Activated CD4-positive, alpha-beta T cell treated with anti-CD3 and anti-CD28 coated beads, Interleukin-2, amount 10 ng/mL, durations not matched to agents 7 days and 5 days (primary cell): ENCODE measurements around the gene RPL9. TPM values are rescaled to one million over a fixed set of nuclear protein-coding genes. Genes with fewer than 3 reads are reported as not detected.

ENCODE experiments used
- CTCF ChIA-PET: fragments of 350-600 bp; sonication (Branson Sonifier 250); formaldehyde crosslinking; loops from one replicate; lab custom pipeline; 2021; ENCODE audit warnings: antibody characterized with exemption; lab: Charles Lee
- POLR2A ChIA-PET: fragments of 350-600 bp; sonication (Branson Sonifier 250); formaldehyde crosslinking; loops from one replicate; lab custom pipeline; 2021; ENCODE audit warnings: antibody characterized with exemption; lab: Charles Lee
- DNase-seq: peaks from one replicate; pipeline ENCODE4 v3.0.0-alpha.2; 2020
- H3K27ac Mint-ChIP-seq: one replicate; pipeline ENCODE4 v1.8.0; 2021; ENCODE audit warnings: mild to moderate bottlenecking, moderate library complexity, mixed read lengths
- H3K27me3 Mint-ChIP-seq: one replicate; pipeline ENCODE4 v1.8.0; 2021; ENCODE audit warnings: mixed read lengths
- H3K36me3 Mint-ChIP-seq: one replicate; pipeline ENCODE4 v1.8.0; 2021; ENCODE audit warnings: low read depth, mixed read lengths
- H3K4me1 Mint-ChIP-seq: one replicate; pipeline ENCODE4 v1.8.0; 2021; ENCODE audit warnings: mixed read lengths
- H3K4me3 Mint-ChIP-seq: one replicate; pipeline ENCODE4 v1.8.0; 2021; ENCODE audit warnings: mild to moderate bottlenecking, moderate library complexity, mixed read lengths
- H3K9me3 Mint-ChIP-seq: one replicate; pipeline ENCODE4 v1.8.0; 2021; ENCODE audit warnings: mixed read lengths
- microRNA-seq: library from miRNA; unstranded; fragments of <30 nt; microRNA quantifications from one replicate; pipeline ENCODE4 v1.2.0, GENCODE V29; 2021; ENCODE audit warnings: borderline microRNAs expressed, borderline replicate concordance
- total RNA-seq, 2 experiments: library from RNA; stranded (reverse); gene quantifications; one replicate each; pipeline ENCODE4 v1.2.3, GENCODE V29; 2021

Gene RPL9
- total RNA-seq, 2 experiments from 2014 or later, result 868 to 1,019 TPM

DNA sequence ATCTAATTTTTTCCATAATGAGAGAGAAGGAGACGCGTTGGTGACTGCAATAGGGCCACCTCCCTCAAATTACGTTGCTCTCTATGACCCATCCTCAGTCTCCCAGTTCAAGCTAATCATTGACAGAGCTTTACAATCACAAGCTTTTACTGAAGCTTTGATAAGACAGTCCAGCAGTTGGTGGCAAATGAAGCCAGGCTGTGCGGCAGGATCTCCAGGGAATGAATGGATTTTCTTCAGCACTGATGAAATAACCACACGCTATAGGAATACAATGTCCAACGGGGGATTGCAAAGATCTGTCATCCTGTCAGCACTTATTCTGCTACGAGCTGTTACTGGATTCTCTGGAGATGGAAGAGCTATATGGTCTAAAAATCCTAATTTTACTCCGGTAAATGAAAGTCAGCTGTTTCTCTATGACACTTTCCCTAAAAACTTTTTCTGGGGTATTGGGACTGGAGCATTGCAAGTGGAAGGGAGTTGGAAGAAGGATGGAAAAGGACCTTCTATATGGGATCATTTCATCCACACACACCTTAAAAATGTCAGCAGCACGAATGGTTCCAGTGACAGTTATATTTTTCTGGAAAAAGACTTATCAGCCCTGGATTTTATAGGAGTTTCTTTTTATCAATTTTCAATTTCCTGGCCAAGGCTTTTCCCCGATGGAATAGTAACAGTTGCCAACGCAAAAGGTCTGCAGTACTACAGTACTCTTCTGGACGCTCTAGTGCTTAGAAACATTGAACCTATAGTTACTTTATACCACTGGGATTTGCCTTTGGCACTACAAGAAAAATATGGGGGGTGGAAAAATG lies 51.7 kb downstream of the RPL9 start, which contains the start of gene KLB:
TSS of gene KLB (plus strand) at position 168 of the 821 bp plus-strand sequence. CDS start at position 188, 20 bp downstream.
- H3K4me1 Mint-ChIP-seq, result no peaks in the 10 kb centered on the region

More for the DNA sequence above, 51.7 kb downstream of the RPL9 start, which contains the start of gene KLB:
- Mint-ChIP-seq H3K27me3 (peaks cover 9% of the 10 kb centered on the region), H3K4me3 (no peak within 1 kb of the TSS), H3K36me3 (no peaks in the 10 kb centered on the region), H3K9me3 (no peaks in the 10 kb centered on the region), H3K27ac (no peak within 1 kb of the TSS)
- POLR2A ChIA-PET, result no interaction called here
- DNase-seq, result no peak
- CTCF ChIA-PET, result interaction anchor here (0.6 kb wide), 1 partner anchor 318 kb away, joined by 4 read pairs; no protein-coding TSS in a partner anchor

Small RNAs within 50 kb of the gene (microRNA-seq; reads per million reads assigned to microRNA genes)
- not detected for gene MIR5591

Other genes with a start within 250 kb of the RPL9 start
- 10 to 100 TPM; 78.3 to 96.5 TPM for gene RFC1, start 92.6 kb downstream of the RPL9 start, total RNA-seq
- not detected for gene KLB, start 52.0 kb downstream of the RPL9 start, total RNA-seq
- gene LIAS, start 134 bp upstream of the RPL9 start, total RNA-seq, result 10 to 100 TPM; 14.2 to 14.5 TPM
- gene UGDH, start 68.5 kb upstream of the RPL9 start, total RNA-seq, result 10 to 100 TPM; 12.3 TPM
- 1 to 10 TPM; 4.4 to 5.2 TPM for gene SMIM14, start 179.9 kb upstream of the RPL9 start, total RNA-seq
- gene UBE2K, start 239.2 kb upstream of the RPL9 start, total RNA-seq, result 10 to 100 TPM; 69.3 to 90.8 TPM